ENCODE data around the gene PLBD2. TPM values are rescaled to one million over a fixed set of nuclear protein-coding genes. Genes with fewer than 3 reads are reported as not detected.

PLBD2 gene
- total and polyA plus RNA-seq, 9 of the 15 experiments (the other 6 are each of a cell fraction or from before 2014, with no cell fraction given): 2.4 to 37.4 (median 6.0) TPM

DNA sequence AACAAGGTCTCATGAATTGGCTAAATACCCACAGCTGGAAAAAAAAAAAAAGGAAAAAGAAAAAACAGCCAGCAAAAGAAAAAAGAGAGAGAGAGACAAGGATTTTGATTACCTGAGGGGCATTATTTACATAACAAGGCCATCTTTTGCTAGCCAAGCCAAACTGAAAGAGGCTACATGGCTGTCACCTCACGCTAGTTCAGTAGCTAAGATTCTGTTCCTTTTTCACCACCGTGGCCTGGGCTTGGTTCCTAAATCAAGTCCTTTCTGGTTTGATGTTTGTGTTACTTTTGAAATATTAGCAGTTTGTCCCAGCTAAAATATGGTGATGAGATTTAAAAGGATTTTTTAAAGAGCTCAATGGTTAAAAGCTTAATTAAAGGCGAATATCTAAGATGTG lies 47.3 kb downstream of the PLBD2 start (continued):
- TF ChIP-seq, protein P1, sequence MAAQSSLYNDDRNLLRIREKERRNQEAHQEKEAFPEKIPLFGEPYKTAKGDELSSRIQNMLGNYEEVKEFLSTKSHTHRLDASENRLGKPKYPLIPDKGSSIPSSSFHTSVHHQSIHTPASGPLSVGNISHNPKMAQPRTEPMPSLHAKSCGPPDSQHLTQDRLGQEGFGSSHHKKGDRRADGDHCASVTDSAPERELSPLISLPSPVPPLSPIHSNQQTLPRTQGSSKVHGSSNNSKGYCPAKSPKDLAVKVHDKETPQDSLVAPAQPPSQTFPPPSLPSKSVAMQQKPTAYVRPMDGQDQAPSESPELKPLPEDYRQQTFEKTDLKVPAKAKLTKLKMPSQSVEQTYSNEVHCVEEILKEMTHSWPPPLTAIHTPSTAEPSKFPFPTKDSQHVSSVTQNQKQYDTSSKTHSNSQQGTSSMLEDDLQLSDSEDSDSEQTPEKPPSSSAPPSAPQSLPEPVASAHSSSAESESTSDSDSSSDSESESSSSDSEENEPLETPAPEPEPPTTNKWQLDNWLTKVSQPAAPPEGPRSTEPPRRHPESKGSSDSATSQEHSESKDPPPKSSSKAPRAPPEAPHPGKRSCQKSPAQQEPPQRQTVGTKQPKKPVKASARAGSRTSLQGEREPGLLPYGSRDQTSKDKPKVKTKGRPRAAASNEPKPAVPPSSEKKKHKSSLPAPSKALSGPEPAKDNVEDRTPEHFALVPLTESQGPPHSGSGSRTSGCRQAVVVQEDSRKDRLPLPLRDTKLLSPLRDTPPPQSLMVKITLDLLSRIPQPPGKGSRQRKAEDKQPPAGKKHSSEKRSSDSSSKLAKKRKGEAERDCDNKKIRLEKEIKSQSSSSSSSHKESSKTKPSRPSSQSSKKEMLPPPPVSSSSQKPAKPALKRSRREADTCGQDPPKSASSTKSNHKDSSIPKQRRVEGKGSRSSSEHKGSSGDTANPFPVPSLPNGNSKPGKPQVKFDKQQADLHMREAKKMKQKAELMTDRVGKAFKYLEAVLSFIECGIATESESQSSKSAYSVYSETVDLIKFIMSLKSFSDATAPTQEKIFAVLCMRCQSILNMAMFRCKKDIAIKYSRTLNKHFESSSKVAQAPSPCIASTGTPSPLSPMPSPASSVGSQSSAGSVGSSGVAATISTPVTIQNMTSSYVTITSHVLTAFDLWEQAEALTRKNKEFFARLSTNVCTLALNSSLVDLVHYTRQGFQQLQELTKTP (IDR thresholded peaks at IDR 0.05; ENCODE audit: low read depth in 1 of 2, partially characterized antibody in 2 of 2): no peak
- TF ChIP-seq, protein P2, sequence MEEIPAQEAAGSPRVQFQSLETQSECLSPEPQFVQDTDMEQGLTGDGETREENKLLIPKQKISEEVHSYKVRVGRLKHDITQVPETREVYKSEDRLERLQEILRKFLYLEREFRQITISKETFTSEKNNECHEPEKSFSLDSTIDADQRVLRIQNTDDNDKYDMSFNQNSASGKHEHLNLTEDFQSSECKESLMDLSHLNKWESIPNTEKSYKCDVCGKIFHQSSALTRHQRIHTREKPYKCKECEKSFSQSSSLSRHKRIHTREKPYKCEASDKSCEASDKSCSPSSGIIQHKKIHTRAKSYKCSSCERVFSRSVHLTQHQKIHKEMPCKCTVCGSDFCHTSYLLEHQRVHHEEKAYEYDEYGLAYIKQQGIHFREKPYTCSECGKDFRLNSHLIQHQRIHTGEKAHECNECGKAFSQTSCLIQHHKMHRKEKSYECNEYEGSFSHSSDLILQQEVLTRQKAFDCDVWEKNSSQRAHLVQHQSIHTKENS (CRISPR knock-in tag; IDR thresholded peaks at IDR 0.05): no peak
- TF ChIP-seq SMARCA5 (IDR thresholded peaks at IDR 0.05): no peak
- TF ChIP-seq SP2 (IDR thresholded peaks at IDR 0.05; ENCODE audit: extremely low read depth, low read depth, low read length, poor library complexity, severe bottlenecking): no peak
- TF ChIP-seq, protein P3, sequence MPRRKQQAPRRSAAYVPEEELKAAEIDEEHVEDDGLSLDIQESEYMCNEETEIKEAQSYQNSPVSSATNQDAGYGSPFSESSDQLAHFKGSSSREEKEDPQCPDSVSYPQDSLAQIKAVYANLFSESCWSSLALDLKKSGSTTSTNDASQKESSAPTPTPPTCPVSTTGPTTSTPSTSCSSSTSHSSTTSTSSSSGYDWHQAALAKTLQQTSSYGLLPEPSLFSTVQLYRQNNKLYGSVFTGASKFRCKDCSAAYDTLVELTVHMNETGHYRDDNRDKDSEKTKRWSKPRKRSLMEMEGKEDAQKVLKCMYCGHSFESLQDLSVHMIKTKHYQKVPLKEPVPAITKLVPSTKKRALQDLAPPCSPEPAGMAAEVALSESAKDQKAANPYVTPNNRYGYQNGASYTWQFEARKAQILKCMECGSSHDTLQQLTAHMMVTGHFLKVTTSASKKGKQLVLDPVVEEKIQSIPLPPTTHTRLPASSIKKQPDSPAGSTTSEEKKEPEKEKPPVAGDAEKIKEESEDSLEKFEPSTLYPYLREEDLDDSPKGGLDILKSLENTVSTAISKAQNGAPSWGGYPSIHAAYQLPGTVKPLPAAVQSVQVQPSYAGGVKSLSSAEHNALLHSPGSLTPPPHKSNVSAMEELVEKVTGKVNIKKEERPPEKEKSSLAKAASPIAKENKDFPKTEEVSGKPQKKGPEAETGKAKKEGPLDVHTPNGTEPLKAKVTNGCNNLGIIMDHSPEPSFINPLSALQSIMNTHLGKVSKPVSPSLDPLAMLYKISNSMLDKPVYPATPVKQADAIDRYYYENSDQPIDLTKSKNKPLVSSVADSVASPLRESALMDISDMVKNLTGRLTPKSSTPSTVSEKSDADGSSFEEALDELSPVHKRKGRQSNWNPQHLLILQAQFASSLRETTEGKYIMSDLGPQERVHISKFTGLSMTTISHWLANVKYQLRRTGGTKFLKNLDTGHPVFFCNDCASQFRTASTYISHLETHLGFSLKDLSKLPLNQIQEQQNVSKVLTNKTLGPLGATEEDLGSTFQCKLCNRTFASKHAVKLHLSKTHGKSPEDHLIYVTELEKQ (CRISPR knock-in tag; IDR thresholded peaks at IDR 0.05): no peak
- no peak for TF ChIP-seq SETDB1 (IDR thresholded peaks at IDR 0.05; ENCODE audit: low read length)

Measured in K562 (cell line).